Gastrocnemius medialis (tissue), 4 donors: Measurements from ENCODE around the gene SPINDOC.

Source experiments
- CTCF ChIP-seq, 5 experiments: fragments of 450-650 bp in 3 of 5; fragments of 200-600 bp in 2 of 5; sonication (generic) in 2 of 5; IDR thresholded peaks in 4 of 5; conservative IDR thresholded peaks in 1 of 5; 1 replicate in 4 of 5; 2 replicates in 1 of 5; pipeline ENCODE4 v1.5.1; 2016 to 2019; ENCODE audit warnings: antibody characterized with exemption in 5 of 5, mild to moderate bottlenecking in 3 of 5, moderate library complexity in 3 of 5
- POLR2A ChIP-seq, 2 donors: fragments of 450-650 bp; IDR thresholded peaks; one replicate each; pipeline ENCODE4 v1.6.1; 2017; ENCODE audit warnings: antibody characterized with exemption in 2 of 2, mild to moderate bottlenecking in 2 of 2, moderate library complexity in 2 of 2

GRCh38 chr11:63872800-63873197 is 59.5 kb downstream of the SPINDOC start:
- no peak for TF ChIP-seq POLR2A (IDR thresholded peaks at IDR 0.05)
- no peak for TF ChIP-seq CTCF (IDR thresholded peaks at IDR 0.05 in 4 of 5, conservative IDR thresholded peaks at IDR 0.05 in 1 of 5)
